Endothelial cell of umbilical vein (primary cell): ENCODE data around the gene AGBL3. TPM values are rescaled to one million over a fixed set of nuclear protein-coding genes. Genes with fewer than 3 reads are reported as not detected.

Experiments used
- BruUV-seq: library from RNA; stranded (reverse); fragments of 400-500 nt; replicated peaks from 2 replicates; lab custom pipeline; 2021; lab: Mats Ljungman, UMichigan
- CTCF ChIA-PET: fragments of 300-600, 350-600 bp; sonication (Branson Sonifier 250); formaldehyde crosslinking; loops from one replicate; lab custom pipeline; 2021; ENCODE audit warnings: antibody characterized with exemption, inconsistent platforms; lab: Charles Lee
- POLR2A ChIA-PET: fragments of 300-600, 350-600 bp; sonication (Branson Sonifier 250); formaldehyde crosslinking; loops from one replicate; lab custom pipeline; 2021; ENCODE audit warnings: antibody characterized with exemption, inconsistent platforms; lab: Charles Lee
- DNase-seq: peaks from one replicate; pipeline ENCODE4 v3.0.0-alpha.2; 2011; ENCODE audit warnings: low read depth, low spot score
- FAIRE-seq: peaks from 2 replicates; lab custom pipeline; 2011; peaks lifted over from hg19 to GRCh38; lab: Jason Lieb, UNC
- H2AFZ ChIP-seq: 2 replicates; pipeline ENCODE4 v1.6.0; 2012; ENCODE audit warnings: low read depth, low read length, control low read depth, inconsistent platforms
- H3K27ac ChIP-seq: 2 replicates; pipeline ENCODE4 v1.5.1; 2011; ENCODE audit warnings: low read depth, mild to moderate bottlenecking, control low read depth, low read length, moderate library complexity; ENCODE audit not compliant: insufficient read depth
- H3K27me3 ChIP-seq, 2 experiments: 2 replicates each; pipeline versions ENCODE4 v1.6.0 to v1.6.1; 2011; ENCODE audit warnings: low read length in 2 of 2, mixed read lengths in 1 of 2; ENCODE audit not compliant: control insufficient read depth in 2 of 2, insufficient read depth in 2 of 2
- H3K36me3 ChIP-seq, 2 experiments: 2 replicates in 1 of 2; 3 replicates in 1 of 2; pipeline ENCODE4 v1.5.1; 2011; ENCODE audit warnings: low read length in 2 of 2, mild to moderate bottlenecking in 1 of 2, moderate library complexity in 1 of 2; ENCODE audit not compliant: control insufficient read depth in 2 of 2, insufficient read depth in 2 of 2; ENCODE audit errors: extremely low read depth in 1 of 2
- H3K4me1 ChIP-seq: 3 replicates; pipeline ENCODE4 v1.5.1; 2011; ENCODE audit warnings: mild to moderate bottlenecking, low read length; ENCODE audit not compliant: control insufficient read depth, insufficient read depth; ENCODE audit errors: extremely low read depth
- H3K4me2 ChIP-seq: 2 replicates; pipeline ENCODE4 v1.6.1; 2011; ENCODE audit warnings: low read length, control low read depth, mixed read lengths; ENCODE audit not compliant: insufficient read depth
- H3K4me3 ChIP-seq, 3 experiments: fragments of 200-600 bp in 1 of 3; sonication (generic), shearing (Covaris generic) in 1 of 3; replicated peaks in 1 of 3; 2 replicates each; pipeline ENCODE4 v1.5.1; 2011 to 2016; ENCODE audit warnings: control low read depth in 3 of 3, low read length in 3 of 3, mild to moderate bottlenecking in 2 of 3, inconsistent platforms in 1 of 3, low read depth in 1 of 3, moderate library complexity in 1 of 3; ENCODE audit not compliant: insufficient read depth in 1 of 3
- H3K79me2 ChIP-seq: 2 replicates; pipeline ENCODE4 v1.6.0; 2012; ENCODE audit warnings: low read length, inconsistent platforms; ENCODE audit not compliant: control insufficient read depth, insufficient read depth
- H3K9ac ChIP-seq: replicated peaks from 2 replicates; pipeline ENCODE3; 2011; ENCODE audit warnings: low read length, control low read depth; ENCODE audit not compliant: insufficient read depth; ENCODE audit errors: extremely low read depth
- H3K9me1 ChIP-seq: replicated peaks from 3 replicates; pipeline ENCODE4 v1.6.0; 2011; ENCODE audit warnings: mild to moderate bottlenecking, low read length; ENCODE audit not compliant: control insufficient read depth, insufficient read depth; ENCODE audit errors: extremely low read depth
- H3K9me3 ChIP-seq: replicated peaks from 2 replicates; pipeline ENCODE4 v1.5.1; 2012; ENCODE audit warnings: low read length, inconsistent platforms; ENCODE audit not compliant: control insufficient read depth, insufficient read depth
- H4K20me1 ChIP-seq: replicated peaks from 2 replicates; pipeline ENCODE3; 2011; ENCODE audit warnings: mild to moderate bottlenecking, low read length; ENCODE audit not compliant: control insufficient read depth, insufficient read depth; ENCODE audit errors: extremely low read depth
- EZH2 ChIP-seq: IDR thresholded peaks from 2 replicates; pipeline ENCODE4 v1.6.1; 2012; ENCODE audit warnings: borderline replicate concordance, low read depth, mild to moderate bottlenecking, moderate library complexity, low read length, inconsistent platforms; ENCODE audit not compliant: severe bottlenecking
- FOS ChIP-seq: IDR thresholded peaks from 2 replicates; pipeline ENCODE4 v1.6.1; 2011; ENCODE audit warnings: mild to moderate bottlenecking, low read length, moderate library complexity, borderline replicate concordance; ENCODE audit not compliant: insufficient read depth
- GATA2 ChIP-seq: IDR thresholded peaks from 2 replicates; pipeline ENCODE4 v1.7.0; 2011; ENCODE audit warnings: low read depth, mild to moderate bottlenecking, moderate library complexity, mixed read lengths, low read length; ENCODE audit not compliant: insufficient read length, insufficient read depth
- JUN ChIP-seq: IDR thresholded peaks from 2 replicates; pipeline ENCODE4 v1.6.1; 2011; ENCODE audit warnings: borderline replicate concordance, low read depth; ENCODE audit not compliant: insufficient read length, insufficient read depth
- MYC ChIP-seq: IDR thresholded peaks from one replicate; pipeline ENCODE4 v1.6.1; 2011; ENCODE audit warnings: mild to moderate bottlenecking, low read depth, low read length
- POLR2A ChIP-seq: IDR thresholded peaks from 2 replicates; pipeline ENCODE4 v1.6.1; 2012; ENCODE audit warnings: low read depth, mild to moderate bottlenecking, control low read depth, low read length
- POLR2AphosphoS5 ChIP-seq: IDR thresholded peaks from 2 replicates; pipeline ENCODE4 v1.6.1; 2012; ENCODE audit warnings: low read depth, mild to moderate bottlenecking, control low read depth, low read length, moderate library complexity; ENCODE audit not compliant: insufficient read depth
- dilution Hi-C: fragments of 300-500 bp; cut with MboI; formaldehyde crosslinking; loops from one replicate; pipeline ENCODE4 v1.15.0; 2019; ENCODE audit warnings: low sequenced_read_pairs; ENCODE audit not compliant: extremely low pct_ligation_motif_present
- intact Hi-C: fragments of 100-400 bp; cut with micrococcal nuclease; formaldehyde crosslinking; loops from one replicate; pipeline ENCODE4 v1.10.0; 2022
- polyA plus RNA-seq, 4 experiments: library from polyadenylated mRNA; depleted of rRNA in 3 of 4; stranded (reverse) in 3 of 4; unstranded in 1 of 4; fragments of >200 nt; gene quantifications; 2 replicates each; pipeline versions ENCODE4 v1.2.1 to v1.2.3, GENCODE V29; 2011 to 2012; ENCODE audit warnings: missing spikeins in 1 of 4
- total RNA-seq: library from RNA; stranded (reverse); gene quantifications from 2 replicates; pipeline ENCODE4 v1.2.3, GENCODE V29; 2021
- TF ChIP-seq, protein P1 (sequence below), 2 donors: IDR thresholded peaks; 1 replicate in 1 of 2; 2 replicates in 1 of 2; pipeline ENCODE4 v1.5.1; 2011; ENCODE audit warnings: low read length in 2 of 2, mild to moderate bottlenecking in 2 of 2, moderate library complexity in 2 of 2, control low read depth in 1 of 2, inconsistent platforms in 1 of 2, low read depth in 1 of 2; ENCODE audit not compliant: insufficient read depth in 1 of 2; ENCODE audit errors: extremely low read depth in 1 of 2
- TF ChIP-seq, protein P2 (sequence below): IDR thresholded peaks from 2 replicates; pipeline ENCODE4 v1.6.1; 2011; ENCODE audit not compliant: insufficient read depth, insufficient read length

AGBL3 gene
- total and polyA plus RNA-seq, 2 donors (not counting 3 experiments of a cell fraction or from before 2014, with no cell fraction given): 0.97 to 3.2 TPM

DNA sequence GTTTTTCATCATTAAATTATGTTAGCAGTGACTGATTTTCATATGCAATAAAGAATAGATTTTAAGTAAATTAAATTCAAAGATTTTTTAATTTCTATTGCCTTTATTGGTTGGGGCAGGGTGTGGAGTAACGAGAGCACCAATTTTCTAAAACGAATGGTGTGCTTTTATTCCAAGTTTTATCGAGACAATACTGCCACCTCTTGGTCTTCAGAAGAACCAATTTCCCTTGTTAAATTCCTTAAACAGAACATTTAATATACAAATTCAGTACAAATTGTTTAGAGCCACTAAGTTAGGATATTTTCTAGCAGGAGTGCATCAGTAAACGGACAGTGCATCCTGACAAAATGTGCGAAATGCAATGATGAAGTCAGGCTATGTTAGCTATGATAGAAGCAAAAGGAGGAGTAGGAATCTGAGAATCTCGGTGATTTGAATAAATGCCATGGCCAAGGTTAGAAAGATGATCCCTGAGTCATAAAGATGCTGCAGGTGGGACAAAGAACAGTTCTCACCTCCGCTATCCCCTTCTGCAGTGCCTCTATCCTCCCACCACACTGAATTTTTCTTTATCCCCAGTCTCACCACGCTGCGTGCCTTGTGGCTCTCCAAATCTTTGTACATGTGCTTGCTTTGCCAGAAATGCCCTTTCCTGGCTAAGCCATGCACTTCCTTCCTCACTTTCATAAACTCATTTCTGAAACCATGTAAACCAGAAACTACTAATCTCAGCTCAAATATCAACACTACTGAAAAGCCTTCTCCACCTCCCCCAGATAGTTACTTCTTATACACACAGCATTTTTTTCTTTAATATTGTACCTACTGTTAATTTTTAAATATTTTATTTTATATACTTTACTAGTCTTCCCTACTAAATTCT is 31.9 kb upstream of the AGBL3 start:
- ChIA-PET POLR2A (no interaction called here), CTCF (interaction anchor here (0.9 to 3.2 kb wide), 8 partner anchors 10 to 334 kb away, joined by 3 to 13 read pairs (median 6); no protein-coding TSS in a partner anchor)
- dilution Hi-C loops (no loop called here), intact Hi-C loops (loop anchor here (1.0 to 10.0 kb wide), 7 partner anchors 230 to 520 kb away; no protein-coding TSS in a partner anchor)
- no peak overlapping the region for H3K27ac ChIP-seq
- no peak overlapping the region for H3K4me3 ChIP-seq
- H4K20me1 ChIP-seq: no peaks in the 10 kb centered on the region
- peaks cover 37 to 38% of the 10 kb centered on the region in 2 experiments for H3K36me3 ChIP-seq
- H3K9me3 ChIP-seq: no peaks in the 10 kb centered on the region
- TF ChIP-seq POLR2A: no peak
- TF ChIP-seq, protein P1, sequence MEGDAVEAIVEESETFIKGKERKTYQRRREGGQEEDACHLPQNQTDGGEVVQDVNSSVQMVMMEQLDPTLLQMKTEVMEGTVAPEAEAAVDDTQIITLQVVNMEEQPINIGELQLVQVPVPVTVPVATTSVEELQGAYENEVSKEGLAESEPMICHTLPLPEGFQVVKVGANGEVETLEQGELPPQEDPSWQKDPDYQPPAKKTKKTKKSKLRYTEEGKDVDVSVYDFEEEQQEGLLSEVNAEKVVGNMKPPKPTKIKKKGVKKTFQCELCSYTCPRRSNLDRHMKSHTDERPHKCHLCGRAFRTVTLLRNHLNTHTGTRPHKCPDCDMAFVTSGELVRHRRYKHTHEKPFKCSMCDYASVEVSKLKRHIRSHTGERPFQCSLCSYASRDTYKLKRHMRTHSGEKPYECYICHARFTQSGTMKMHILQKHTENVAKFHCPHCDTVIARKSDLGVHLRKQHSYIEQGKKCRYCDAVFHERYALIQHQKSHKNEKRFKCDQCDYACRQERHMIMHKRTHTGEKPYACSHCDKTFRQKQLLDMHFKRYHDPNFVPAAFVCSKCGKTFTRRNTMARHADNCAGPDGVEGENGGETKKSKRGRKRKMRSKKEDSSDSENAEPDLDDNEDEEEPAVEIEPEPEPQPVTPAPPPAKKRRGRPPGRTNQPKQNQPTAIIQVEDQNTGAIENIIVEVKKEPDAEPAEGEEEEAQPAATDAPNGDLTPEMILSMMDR (IDR thresholded peaks at IDR 0.05; ENCODE audit: extremely low read depth in 1 of 2, insufficient read depth in 1 of 2, low read depth in 1 of 2, low read length in 2 of 2): peak; percentile 20 to 37
- FAIRE-seq (no peak), DNase-seq (peak; percentile 38)
- H2AFZ ChIP-seq: no peak overlapping the region
- no peaks in the 10 kb centered on the region for H3K79me2 ChIP-seq
- H3K4me1 ChIP-seq: no peaks in the 10 kb centered on the region
- H3K4me2 ChIP-seq: no peak overlapping the region
- H3K9me1 ChIP-seq: no peaks in the 10 kb centered on the region
- no TSS peak for BruUV-seq
- H3K27me3 ChIP-seq: no peaks in the 10 kb centered on the region
- H3K9ac ChIP-seq: no peak overlapping the region

DNA sequence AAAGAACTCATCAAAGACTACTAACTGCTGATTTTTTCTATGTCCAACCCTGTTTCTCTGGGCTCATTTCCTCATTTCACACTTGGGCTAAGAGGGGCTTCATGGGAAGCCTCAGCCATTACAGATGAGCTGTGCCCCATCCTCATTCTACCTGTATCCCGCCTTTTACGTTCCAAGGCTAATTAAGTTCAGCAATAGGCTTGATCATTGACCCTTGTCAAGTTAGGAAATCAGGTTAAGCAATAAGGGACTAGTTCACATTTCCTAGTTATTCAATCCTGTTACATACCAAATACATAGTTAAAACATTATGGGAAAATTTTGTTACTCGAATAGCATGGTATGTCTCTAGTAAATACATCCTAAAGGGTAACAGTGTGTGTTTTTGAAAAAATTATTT is 29.3 kb upstream of the AGBL3 start:
- no peaks in the 10 kb centered on the region for H4K20me1 ChIP-seq
- intact Hi-C loops: loop anchor here (10.0 kb wide), 2 partner anchors 442 to 522 kb away; no protein-coding TSS in a partner anchor
- ChIA-PET CTCF (no interaction called here), POLR2A (no interaction called here)
- DNase-seq: no peak
- no peak overlapping the region for H3K4me2 ChIP-seq
- TF ChIP-seq MYC (no peak), GATA2 (no peak), JUN (no peak), POLR2A (no peak), EZH2 (no peak), FOS (no peak), POLR2AphosphoS5 (no peak)
- TF ChIP-seq, protein P2, sequence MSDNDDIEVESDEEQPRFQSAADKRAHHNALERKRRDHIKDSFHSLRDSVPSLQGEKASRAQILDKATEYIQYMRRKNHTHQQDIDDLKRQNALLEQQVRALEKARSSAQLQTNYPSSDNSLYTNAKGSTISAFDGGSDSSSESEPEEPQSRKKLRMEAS: no peak
- TF ChIP-seq, protein P1 (IDR thresholded peaks at IDR 0.05; ENCODE audit: extremely low read depth in 1 of 2, insufficient read depth in 1 of 2, low read depth in 1 of 2, low read length in 2 of 2): no peak
- peaks cover 29 to 35% of the 10 kb centered on the region in 2 experiments for H3K36me3 ChIP-seq
- H3K9me3 ChIP-seq: no peaks in the 10 kb centered on the region
- no peaks in the 10 kb centered on the region for H3K9me1 ChIP-seq
- no peaks in the 10 kb centered on the region for H3K27me3 ChIP-seq
- no peak overlapping the region for H3K27ac ChIP-seq
- H3K4me3 ChIP-seq: no peak overlapping the region
- H3K9ac ChIP-seq: no peak overlapping the region
- dilution Hi-C loops: no loop called here
- H3K4me1 ChIP-seq: no peaks in the 10 kb centered on the region
- H3K79me2 ChIP-seq: no peaks in the 10 kb centered on the region
- BruUV-seq: no TSS peak
- no peak for FAIRE-seq
- H2AFZ ChIP-seq: no peak overlapping the region
